A549 (cell line): ENCODE data around the gene C11orf86. TPM values are rescaled to one million over a fixed set of nuclear protein-coding genes. Genes with fewer than 3 reads are reported as not detected.
"Not testable (repeated sequence)": the region's sequence is repeated elsewhere in the genome, so short reads cannot be mapped to it uniquely, and the experiment has no call there.

ENCODE experiments used
- ATAC-seq, 2 experiments: fragments of 200-7000 bp in 1 of 2; fragments of >200 bp in 1 of 2; cut with Nextera tagmentation in 1 of 2; cut with Tn5 transposase in 1 of 2; 3 replicates each; pipeline versions ENCODE4 v1.8.0 to v1.9.1; 2018 to 2020; ENCODE audit warnings: mild to moderate bottlenecking in 1 of 2, moderate library complexity in 1 of 2
- CTCF ChIA-PET: fragments of 300-600 bp; sonication (Branson Sonifier 250); formaldehyde crosslinking; extraction: SDS; loops from one replicate; lab custom pipeline; 2021; ENCODE audit warnings: antibody characterized with exemption, inconsistent platforms; lab: Yijun Ruan, JAX
- POLR2A ChIA-PET: fragments of 350-600 bp; formaldehyde crosslinking; extraction: SDS; loops from one replicate; lab custom pipeline; 2021; ENCODE audit warnings: antibody characterized with exemption, inconsistent platforms; lab: Yijun Ruan, JAX
- DNase-seq, 2 experiments: peaks; one replicate each; pipeline versions ENCODE4 v3.0.0 to v3.0.0-alpha.2; 2011 to 2016; ENCODE audit warnings: low read depth in 1 of 2, low spot score in 1 of 2
- FAIRE-seq: peaks from 2 replicates; lab custom pipeline; 2011; peaks lifted over from hg19 to GRCh38; lab: Jason Lieb, UNC
- H3K27ac ChIP-seq, 2 experiments: fragments of >200 bp; sonication (Bioruptor Twin); formaldehyde crosslinking; 3 replicates each; pipeline ENCODE4 v1.5.1; 2016 to 2017
- H3K4me1 ChIP-seq: fragments of >200 bp; sonication (Bioruptor Twin); formaldehyde crosslinking; 3 replicates; pipeline ENCODE4 v1.6.1; 2016
- H3K4me2 ChIP-seq: fragments of >200 bp; sonication (Bioruptor Twin); formaldehyde crosslinking; 3 replicates; pipeline ENCODE4 v1.6.1; 2016
- H3K4me3 ChIP-seq: fragments of >200 bp; sonication (Bioruptor Twin); formaldehyde crosslinking; 3 replicates; pipeline ENCODE4 v1.5.1; 2016
- H3K9me3 ChIP-seq: fragments of >200 bp; sonication (Bioruptor Twin); formaldehyde crosslinking; 3 replicates; pipeline ENCODE4 v1.6.1; 2016
- CBX8 ChIP-seq: fragments of 200-600 bp; sonication (generic); IDR thresholded peaks from 2 replicates; pipeline ENCODE4 v1.6.1; 2016
- CHD4 ChIP-seq: fragments of 200-600 bp; sonication (generic); IDR thresholded peaks from 2 replicates; pipeline ENCODE4 v1.6.1; 2016; ENCODE audit warnings: antibody characterized with exemption, mild to moderate bottlenecking, borderline replicate concordance
- EP300 ChIP-seq, 2 experiments: fragments of >200 bp; sonication (Bioruptor Twin); formaldehyde crosslinking; IDR thresholded peaks; 2 replicates in 1 of 2; 3 replicates in 1 of 2; pipeline ENCODE4 v1.6.1; 2016 to 2017
- GATA3 ChIP-seq: IDR thresholded peaks from 2 replicates; pipeline ENCODE4 v1.6.1; 2012; ENCODE audit warnings: borderline replicate concordance
- HDAC2 ChIP-seq: fragments of 200-600 bp; sonication (generic); IDR thresholded peaks from 2 replicates; pipeline ENCODE4 v1.6.1; 2016
- MAFK ChIP-seq: fragments of 450-650 bp; IDR thresholded peaks from 2 replicates; pipeline ENCODE4 v1.6.1; 2014; ENCODE audit not compliant: partially characterized antibody
- MYC ChIP-seq: IDR thresholded peaks from 2 replicates; pipeline ENCODE4 v1.6.1; 2012; ENCODE audit warnings: mild to moderate bottlenecking, inconsistent platforms, low read length, improper control_type of control experiment, borderline replicate concordance
- NPAS2 ChIP-seq: fragments of 250-450 bp; sonication (Bioruptor Pico); IDR thresholded peaks from 2 replicates; pipeline ENCODE4 v1.8.0; 2022; ENCODE audit warnings: mild to moderate bottlenecking, moderate library complexity, borderline replicate concordance
- NR3C1 ChIP-seq: fragments of >200 bp; sonication (Bioruptor Twin); formaldehyde crosslinking; IDR thresholded peaks from 3 replicates; pipeline ENCODE4 v1.6.1; 2017
- PHF8 ChIP-seq: fragments of 200-600 bp; sonication (generic); IDR thresholded peaks from 2 replicates; pipeline ENCODE4 v1.6.1; 2016; ENCODE audit warnings: low read depth, mild to moderate bottlenecking, antibody characterized with exemption, moderate library complexity, borderline replicate concordance
- POLR2A ChIP-seq: IDR thresholded peaks from 2 replicates; pipeline ENCODE4 v1.6.1; 2012; ENCODE audit warnings: mild to moderate bottlenecking, low read length
- RCOR1 ChIP-seq: fragments of 150-350 bp; IDR thresholded peaks from 2 replicates; pipeline ENCODE4 v1.6.1; 2014; ENCODE audit warnings: antibody characterized with exemption, low read length, low read depth
- TP53 ChIP-seq: fragments of 250-450 bp; sonication (Bioruptor Pico); IDR thresholded peaks from 2 replicates; pipeline ENCODE4 v1.5.0; 2021; ENCODE audit warnings: mild to moderate bottlenecking, moderate library complexity
- ZC3H11A ChIP-seq: fragments of 450-650 bp; IDR thresholded peaks from 2 replicates; pipeline ENCODE4 v1.6.1; 2014; ENCODE audit warnings: antibody characterized with exemption, mild to moderate bottlenecking
- WGBS: methylation state at CpG from one replicate; pipeline ENCODE4 v1.1.6; 2017; ENCODE audit errors: missing lambda C conversion rate; 5-methylcytosine and 5-hydroxymethylcytosine counted together
- polyA plus RNA-seq, 4 experiments: library from polyadenylated mRNA; depleted of rRNA in 3 of 4; stranded (reverse); fragments of >200 nt; fragmentation: RNase III in 1 of 4; extraction: RNeasy Plus Mini Kit Qiagen cat#74134 plus additional on column Dnase treatment in 1 of 4; gene quantifications; 2 replicates in 3 of 4; 3 replicates in 1 of 4; pipeline ENCODE4 v1.2.3, GENCODE V29; 2011 to 2017
- TF ChIP-seq, protein P1 (sequence below): IDR thresholded peaks from 2 replicates; pipeline ENCODE4 v1.6.1; 2012

Gene C11orf86
- polyA plus RNA-seq, 2 of the 4 experiments (the other 2 are of a cell fraction), result 9.3 to 56.4 TPM

DNA sequence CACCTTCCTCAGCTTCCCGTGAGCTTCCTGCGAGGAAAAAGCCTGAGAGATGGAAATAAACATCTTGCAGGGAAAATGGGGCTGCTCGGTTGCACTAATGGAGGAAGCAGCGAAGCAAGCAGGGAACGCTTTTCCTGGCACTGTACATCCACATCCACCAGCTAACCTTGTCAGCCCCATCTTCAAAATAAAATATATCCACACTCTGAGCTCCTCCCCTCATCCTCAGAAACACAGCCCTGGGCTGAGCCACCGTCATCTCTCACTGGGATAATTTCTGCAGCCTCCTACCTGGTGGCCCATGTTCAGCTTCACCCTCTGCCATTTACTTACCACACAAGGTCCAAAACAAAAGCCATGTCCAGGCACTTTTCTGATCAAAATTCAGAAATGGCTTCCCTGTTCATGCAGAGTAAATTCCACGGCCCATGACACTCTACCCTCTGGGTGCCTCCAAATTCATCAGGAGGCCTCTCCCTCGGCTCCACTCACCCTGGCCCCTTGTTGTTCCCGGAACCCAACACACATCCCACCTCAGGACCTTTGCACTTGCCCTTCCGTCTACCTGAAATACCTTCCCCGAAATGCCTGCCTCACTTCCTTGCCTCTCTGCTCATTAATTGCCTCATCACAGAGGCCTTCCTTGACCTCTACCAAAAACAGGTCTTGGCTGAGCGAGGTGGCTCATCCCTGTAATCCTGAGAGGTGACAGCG, 13.0 kb downstream of the C11orf86 start:
- WGBS, result 92% methylated on average over 13 of the region's 13 CpGs
- no peaks in the 10 kb centered on the region for H3K9me3 ChIP-seq
- FAIRE-seq, result no peak
- peaks cover 38% of the 10 kb centered on the region for H3K4me1 ChIP-seq
- H3K4me2 ChIP-seq, result no peak overlapping the region
- TF ChIP-seq NPAS2 (CRISPR knock-in tag) (no peak), RCOR1 (no peak), NR3C1 (no peak), CBX8 (no peak), MYC (no peak), POLR2A (no peak), PHF8 (no peak), HDAC2 (no peak)
- TF ChIP-seq, protein P1, sequence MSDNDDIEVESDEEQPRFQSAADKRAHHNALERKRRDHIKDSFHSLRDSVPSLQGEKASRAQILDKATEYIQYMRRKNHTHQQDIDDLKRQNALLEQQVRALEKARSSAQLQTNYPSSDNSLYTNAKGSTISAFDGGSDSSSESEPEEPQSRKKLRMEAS, result no peak
- ChIA-PET POLR2A (no interaction called here), CTCF (interaction anchor here (0.5 to 2.4 kb wide), 7 partner anchors 9 to 200 kb away, joined by 3 to 13 read pairs (median 3); partner anchors contain the start of gene C11orf86)
- H3K4me3 ChIP-seq, result no peak overlapping the region
- no peak for DNase-seq
- no peak for ATAC-seq
- H3K27ac ChIP-seq, result peak overlapping the region; percentile 33 to 79; a peak in 4 of 6 replicates

DNA sequence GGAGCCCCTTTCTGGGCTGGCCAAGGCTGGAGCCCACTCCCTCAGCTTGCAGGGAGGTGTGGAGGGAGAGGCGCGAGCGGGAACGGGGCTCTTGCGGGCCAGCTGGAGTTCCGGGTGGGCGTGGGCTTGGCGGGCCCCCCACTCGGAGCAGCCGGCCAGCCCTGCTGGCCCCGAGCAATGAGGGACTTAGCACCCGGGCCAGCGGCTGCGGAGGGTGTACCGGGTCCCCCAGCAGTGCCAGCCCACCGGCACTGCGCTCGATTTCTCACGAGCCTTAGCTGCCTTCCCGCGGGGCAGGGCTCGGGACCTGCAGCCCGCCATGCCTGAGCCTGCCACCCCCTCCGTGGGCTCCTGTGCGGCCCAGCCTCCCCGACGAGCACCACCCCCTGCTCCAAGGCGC, 13.6 kb downstream of the C11orf86 start:
- POLR2A ChIA-PET, CTCF ChIA-PET, FAIRE-seq, H3K4me3 ChIP-seq, ATAC-seq, H3K4me2 ChIP-seq, H3K9me3 ChIP-seq, DNase-seq, H3K27ac ChIP-seq: not testable (repeated sequence)
- 98% methylated on average over 10 of the region's 28 CpGs for WGBS
- peaks cover 35% of the 10 kb centered on the region for H3K4me1 ChIP-seq

DNA sequence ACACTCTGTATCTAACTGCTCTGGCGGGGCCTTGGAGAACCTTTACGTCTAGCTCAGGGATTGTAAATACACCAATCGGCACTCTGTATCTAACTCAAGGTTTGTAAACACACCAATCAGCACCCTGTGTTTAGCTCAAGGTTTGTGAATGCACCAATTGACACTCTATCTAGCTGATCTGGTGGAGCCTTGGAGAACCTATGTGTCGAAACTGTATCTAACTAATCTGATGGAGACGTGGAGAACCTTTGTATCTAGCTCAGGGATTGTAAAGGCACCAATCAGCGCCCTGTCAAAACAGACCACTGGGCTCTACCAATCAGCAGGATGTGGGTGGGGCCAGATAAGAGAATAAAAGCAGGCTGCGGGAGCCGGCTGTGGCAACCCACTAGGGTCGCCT, 14.3 kb downstream of the C11orf86 start:
- WGBS, result 85% methylated on average over 9 of the region's 9 CpGs
- DNase-seq, FAIRE-seq, H3K4me3 ChIP-seq, H3K9me3 ChIP-seq, H3K4me2 ChIP-seq, POLR2A ChIA-PET, H3K27ac ChIP-seq, ATAC-seq: not testable (repeated sequence)
- CTCF ChIA-PET, result interaction anchor here (0.8 kb wide), 1 partner anchor 32 kb away, joined by 3 read pairs; no protein-coding TSS in a partner anchor
- H3K4me1 ChIP-seq, result peaks cover 29% of the 10 kb centered on the region

DNA sequence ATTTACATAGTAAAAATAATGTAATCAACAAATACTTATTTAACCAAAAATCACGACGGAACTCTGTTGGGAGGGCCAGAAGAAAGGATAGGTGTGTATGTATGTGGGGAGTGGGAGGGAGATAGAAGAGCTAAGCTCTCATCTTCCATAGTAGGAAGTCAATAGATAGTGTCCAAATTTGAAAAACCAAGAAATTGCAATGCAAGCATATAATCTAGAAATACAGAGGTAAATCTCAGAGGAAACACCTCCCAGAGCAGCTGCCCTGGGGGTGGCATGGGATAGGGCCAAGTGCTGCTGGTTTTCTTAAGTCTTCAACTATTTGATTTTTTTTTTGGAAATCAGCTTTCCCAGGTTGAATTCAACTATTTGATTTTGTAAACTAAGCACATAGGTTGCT, 16.9 kb downstream of the C11orf86 start:
- ATAC-seq (no peak), DNase-seq (no peak), FAIRE-seq (no peak)
- TF ChIP-seq MAFK, result peak; percentile 69
- no peak for TF ChIP-seq CHD4
- no peak overlapping the region for H3K4me2 ChIP-seq
- no peaks in the 10 kb centered on the region for H3K9me3 ChIP-seq
- peak overlapping the region in 1 of 2 experiments; percentile 14; a peak in 1 of 6 replicates for H3K27ac ChIP-seq
- no peak overlapping the region for H3K4me3 ChIP-seq
- ChIA-PET POLR2A (no interaction called here), CTCF (interaction anchor here (1.2 to 1.4 kb wide), 2 partner anchors 30 to 62 kb away, joined by 5 to 7 read pairs; no protein-coding TSS in a partner anchor)
- WGBS, result 61% methylated on average over 2 of the region's 2 CpGs
- H3K4me1 ChIP-seq, result peaks cover 19% of the 10 kb centered on the region

DNA sequence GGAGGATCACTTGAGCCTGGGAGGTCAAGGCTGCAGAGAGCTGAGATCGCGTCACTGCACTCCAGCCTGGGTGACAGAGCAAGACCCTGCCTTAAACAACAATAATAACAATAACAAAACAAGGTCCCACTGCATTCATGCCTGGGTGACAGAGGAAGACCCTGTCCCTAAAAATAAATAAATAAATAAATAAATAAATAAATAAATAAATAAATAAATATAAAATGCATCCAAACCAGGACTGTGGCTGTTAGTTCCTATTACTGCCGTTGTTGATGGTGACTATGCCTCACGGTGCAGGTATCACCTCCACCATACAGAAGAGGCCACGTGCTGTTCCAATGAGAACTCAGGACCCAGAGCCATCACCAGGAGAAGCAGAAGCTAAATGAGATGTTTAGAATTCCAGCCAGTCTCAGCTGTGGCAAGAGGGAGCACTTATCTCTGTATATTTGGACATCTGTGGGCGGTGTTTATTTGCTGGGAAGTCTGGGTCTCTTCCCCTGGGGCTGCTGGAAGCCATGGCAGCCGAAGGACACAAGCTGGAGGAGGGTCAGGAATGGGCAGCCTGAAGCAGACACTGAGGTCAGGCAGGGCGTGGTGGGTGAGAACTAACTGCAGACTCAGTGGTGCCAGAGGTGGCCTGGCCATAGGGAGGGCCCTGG, 21.6 kb downstream of the C11orf86 start:
- no peak overlapping the region for H3K4me3 ChIP-seq
- no peaks in the 10 kb centered on the region for H3K9me3 ChIP-seq
- no peak for FAIRE-seq
- H3K4me1 ChIP-seq, result peaks cover 16% of the 10 kb centered on the region
- WGBS, result 50% methylated on average over 8 of the region's 8 CpGs
- peak overlapping the region; percentile 53 for H3K4me2 ChIP-seq
- ATAC-seq, result peak; percentile 76 to 91
- ChIA-PET POLR2A (interaction anchor here (0.5 to 1.4 kb wide), 3 partner anchors 11 to 39 kb away, joined by 3 to 4 read pairs (median 3); partner anchors contain the start of gene PC), CTCF (interaction anchor here (0.6 to 2.1 kb wide), 9 partner anchors 10 to 163 kb away, joined by 3 to 9 read pairs (median 4); partner anchors contain the start of gene SYT12)
- peak in 1 of 2 experiments; percentile 79 for DNase-seq
- peak overlapping the region; percentile 54 to 71 for H3K27ac ChIP-seq
- TF ChIP-seq ZC3H11A, result peak; percentile 99
- TF ChIP-seq TP53 (CRISPR knock-in tag), result no peak
- TF ChIP-seq, protein P1, result peak; percentile 48
- TF ChIP-seq GATA3, result peak; percentile 66; the same call in 1 of the 2 replicates
- peak in 1 of 2 experiments; percentile 39; a peak in 1 of 5 replicates for TF ChIP-seq EP300 (IDR thresholded peaks at IDR 0.05)
